K562 (cell line): ENCODE measurements around the gene DMAC2. TPM values are rescaled to one million over a fixed set of nuclear protein-coding genes. Genes with fewer than 3 reads are reported as not detected.

Experiments used
- ATAC-seq: fragments of 200-7000 bp; cut with Tn5 transposase; 3 replicates; pipeline ENCODE4 v1.9.1; 2020; ENCODE audit warnings: moderate library complexity
- BruUV-seq: library from RNA; stranded (reverse); fragments of 400-500 nt; replicated peaks from 2 replicates; lab custom pipeline; 2021; lab: Mats Ljungman, UMichigan
- CTCF ChIA-PET: fragments of 300-600 bp; formaldehyde crosslinking; extraction: SDS; loops from one replicate; lab custom pipeline; 2021; ENCODE audit warnings: low intra/inter-chr PET ratio; lab: Yijun Ruan, JAX
- POLR2A ChIA-PET: fragments of 300-600, 350-650 bp; sonication (Branson Sonifier 250); formaldehyde crosslinking; extraction: SDS; loops from one replicate; lab custom pipeline; 2021; ENCODE audit warnings: antibody characterized with exemption, inconsistent platforms; lab: Yijun Ruan, JAX
- DNase-seq, 4 experiments: peaks; one replicate each; pipeline versions ENCODE4 v3.0.0 to v3.0.0-alpha.2; 2011 to 2018; ENCODE audit warnings: low spot score in 3 of 4, mixed read lengths in 3 of 4; ENCODE audit errors: extremely low read depth in 1 of 4
- FAIRE-seq: peaks from 2 replicates; lab custom pipeline; 2011; peaks lifted over from hg19 to GRCh38; lab: Jason Lieb, UNC
- H2AFZ ChIP-seq: 2 replicates; pipeline ENCODE4 v1.6.0; 2011; ENCODE audit warnings: low read depth, low read length, control low read depth, inconsistent platforms
- H3K27ac ChIP-seq: fragments of 200-600 bp; 3 replicates; pipeline ENCODE4 v1.8.0; 2011; ENCODE audit warnings: low read depth, mild to moderate bottlenecking, control low read depth, inconsistent platforms, low read length, moderate library complexity, mixed read lengths; ENCODE audit errors: extremely low read depth
- H3K27me3 ChIP-seq, 2 experiments: fragments of 300-600 bp in 1 of 2; 2 replicates in 1 of 2; 3 replicates in 1 of 2; pipeline versions ENCODE4 v1.6.0 to v1.8.0; 2011; ENCODE audit warnings: inconsistent platforms in 2 of 2, low read length in 2 of 2, mild to moderate bottlenecking in 1 of 2, mixed read lengths in 1 of 2, moderate library complexity in 1 of 2; ENCODE audit not compliant: control insufficient read depth in 2 of 2, insufficient read depth in 2 of 2
- H3K36me3 ChIP-seq: fragments of 300-600 bp; 3 replicates; pipeline ENCODE4 v1.8.0; 2011; ENCODE audit warnings: mild to moderate bottlenecking, low read length, inconsistent platforms; ENCODE audit not compliant: control insufficient read depth, insufficient read depth
- H3K4me1 ChIP-seq, 2 experiments: fragments of 200-600 bp in 1 of 2; replicated peaks in 1 of 2; 2 replicates in 1 of 2; 3 replicates in 1 of 2; pipeline versions ENCODE4 v1.5.1 to v1.8.0; 2011; ENCODE audit warnings: inconsistent platforms in 2 of 2, low read length in 2 of 2, mild to moderate bottlenecking in 1 of 2, mixed read lengths in 1 of 2, moderate library complexity in 1 of 2; ENCODE audit not compliant: control insufficient read depth in 2 of 2, insufficient read depth in 2 of 2
- H3K4me2 ChIP-seq: 2 replicates; pipeline ENCODE4 v1.6.1; 2011; ENCODE audit warnings: low read length, control low read depth, inconsistent platforms, mixed read lengths; ENCODE audit not compliant: insufficient read depth
- H3K4me3 ChIP-seq: fragments of 200-600 bp; sonication (generic), shearing (Covaris generic); 2 replicates; pipeline ENCODE4 v1.5.1; 2016; ENCODE audit warnings: control low read depth, inconsistent platforms
- H3K79me2 ChIP-seq: fragments of 200-600 bp; 3 replicates; pipeline ENCODE4 v1.8.0; 2011; ENCODE audit warnings: low read length, inconsistent platforms; ENCODE audit not compliant: control insufficient read depth, insufficient read depth
- H3K9ac ChIP-seq, 2 experiments: 2 replicates each; pipeline versions ENCODE4 v1.6.0 to v1.6.1; 2011; ENCODE audit warnings: low read depth in 2 of 2, low read length in 2 of 2, control low read depth in 1 of 2, inconsistent platforms in 1 of 2, mild to moderate bottlenecking in 1 of 2, mixed read lengths in 1 of 2; ENCODE audit not compliant: insufficient read depth in 1 of 2
- H3K9me1 ChIP-seq: one replicate; pipeline ENCODE4 v1.6.0; 2011; ENCODE audit warnings: inconsistent platforms, mild to moderate bottlenecking, low read length, moderate library complexity; ENCODE audit not compliant: control insufficient read depth, insufficient read depth
- H3K9me3 ChIP-seq: replicated peaks from 2 replicates; pipeline ENCODE4 v1.5.1; 2011; ENCODE audit warnings: low read depth, low read length, inconsistent platforms; ENCODE audit not compliant: control insufficient read depth, insufficient read depth
- H4K20me1 ChIP-seq: replicated peaks from 2 replicates; pipeline ENCODE4 v1.6.1; 2011; ENCODE audit warnings: low read length, inconsistent platforms, mixed read lengths; ENCODE audit not compliant: control insufficient read depth, insufficient read depth
- BHLHE40 ChIP-seq: IDR thresholded peaks from 2 replicates; pipeline ENCODE4 v1.6.1; 2011; ENCODE audit warnings: low read length, improper control_type of control experiment
- E2F6 ChIP-seq, 2 experiments: IDR thresholded peaks; 2 replicates each; pipeline ENCODE4 v1.6.1; 2011; ENCODE audit warnings: borderline replicate concordance in 1 of 2, control low read depth in 1 of 2, low read depth in 1 of 2, low read length in 1 of 2, mild to moderate bottlenecking in 1 of 2, mixed read lengths in 1 of 2, moderate library complexity in 1 of 2; ENCODE audit not compliant: insufficient read depth in 1 of 2, insufficient read length in 1 of 2, poor library complexity in 1 of 2, severe bottlenecking in 1 of 2; ENCODE audit errors: extremely low read depth in 1 of 2
- POLR2H ChIP-seq: IDR thresholded peaks from 2 replicates; pipeline ENCODE4 v1.6.1; 2016; ENCODE audit warnings: missing genetic modification characterization, low read depth, mild to moderate bottlenecking, control low read depth, missing compliant biosample characterization, moderate library complexity
- SPI1 ChIP-seq: IDR thresholded peaks from 2 replicates; pipeline ENCODE4 v1.6.1; 2011; ENCODE audit warnings: low read depth, low read length, control low read depth, borderline replicate concordance
- ZBTB11 ChIP-seq, 3 experiments: fragments of 200-800 bp in 1 of 3; fragments of 250-450 bp in 1 of 3; fragments of 450-650 bp in 1 of 3; sonication (Bioruptor Pico) in 1 of 3; sonication (Bioruptor generic) in 1 of 3; formaldehyde crosslinking in 1 of 3; IDR thresholded peaks; 2 replicates each; pipeline versions ENCODE4 v1.6.1 to v1.8.0; 2016 to 2022; ENCODE audit warnings: mild to moderate bottlenecking in 2 of 3, missing genetic modification characterization in 2 of 3, missing compliant biosample characterization in 1 of 3, moderate library complexity in 1 of 3
- WGBS: fragments of 100-300 bp; shearing (Covaris generic); methylation state at CpG from one replicate; pipeline ENCODE4 v1.1.6; 2016; ENCODE audit warnings: low coverage, mixed read lengths; ENCODE audit not compliant: insufficient coverage; ENCODE audit errors: missing lambda C conversion rate; 5-methylcytosine and 5-hydroxymethylcytosine counted together
- in situ Hi-C: fragments of 300-500 bp; cut with MboI; formaldehyde crosslinking; loops from 4 replicates; pipeline ENCODE4 v1.15.0; 2018; ENCODE audit warnings: inconsistent platforms, mixed read lengths
- intact Hi-C: fragments of 100-400 bp; cut with micrococcal nuclease; formaldehyde crosslinking; loops from 2 replicates; pipeline ENCODE4 v1.14.2; 2022
- polyA plus RNA-seq, 8 experiments: library from polyadenylated mRNA; depleted of rRNA in 4 of 8; stranded (reverse) in 5 of 8; unstranded in 3 of 8; fragments of >200 nt; fragmentation: Nextera tagmentation in 2 of 8; fragmentation: Illumina TruSeq in 1 of 8; extraction: Ambion mirVana in 2 of 8; extraction: Trizol in 1 of 8; gene quantifications; 2 replicates each; pipeline versions ENCODE4 v1.2.1 to v1.2.3, GENCODE V29; 2011 to 2014; ENCODE audit warnings: inconsistent platforms in 1 of 8, missing spikeins in 1 of 8
- total RNA-seq, 7 experiments: library from RNA; depleted of rRNA in 6 of 7; stranded (reverse); fragments of >200 nt in 6 of 7; fragmentation: Illumina TruSeq in 2 of 7; extraction: Trizol in 2 of 7; gene quantifications; 2 replicates each; pipeline versions ENCODE4 v1.2.1 to v1.2.3, GENCODE V29; 2011 to 2021; ENCODE audit warnings: low replicate concordance in 1 of 7
- TF ChIP-seq, protein P1 (sequence below): fragments of 450-650 bp; IDR thresholded peaks from 2 replicates; pipeline ENCODE4 v1.6.1; 2016

Gene DMAC2
- total and polyA plus RNA-seq, 9 of the 15 experiments (the other 6 are each of a cell fraction or from before 2014, with no cell fraction given) = 12.9 to 61.2 (median 43.1) TPM

DNA sequence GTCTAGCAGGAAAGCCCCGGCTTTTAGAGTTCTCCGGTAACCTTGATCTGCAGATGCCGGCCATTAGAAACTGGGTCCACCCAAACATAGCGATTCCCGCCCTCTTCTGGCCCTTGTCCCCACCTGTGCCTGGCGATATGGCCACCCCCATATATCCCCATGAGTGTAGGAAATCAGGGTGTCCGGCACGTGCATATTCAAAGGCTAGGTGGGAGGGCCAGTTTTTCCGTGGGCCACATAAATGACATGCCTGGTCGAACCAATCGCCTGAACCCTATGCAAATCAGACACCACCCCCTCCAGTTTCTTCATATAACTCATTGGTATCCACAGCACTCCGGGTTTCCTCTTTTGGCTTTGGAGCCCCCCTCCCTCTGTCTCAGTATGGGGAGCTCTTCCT is 40.6 kb upstream of the DMAC2 start:
- FAIRE-seq = no peak
- no peaks in the 10 kb centered on the region for H3K36me3 ChIP-seq
- H3K4me2 ChIP-seq = peak overlapping the region; percentile 56; the same call in 1 of the 2 replicates
- CTCF ChIA-PET = no interaction called here
- no TSS peak for BruUV-seq
- ATAC-seq = peak; percentile 57
- H3K9ac ChIP-seq = no peak overlapping the region
- no peaks in the 10 kb centered on the region for H3K9me1 ChIP-seq
- peak overlapping the region; percentile 75 for H2AFZ ChIP-seq
- TF ChIP-seq, protein P1, sequence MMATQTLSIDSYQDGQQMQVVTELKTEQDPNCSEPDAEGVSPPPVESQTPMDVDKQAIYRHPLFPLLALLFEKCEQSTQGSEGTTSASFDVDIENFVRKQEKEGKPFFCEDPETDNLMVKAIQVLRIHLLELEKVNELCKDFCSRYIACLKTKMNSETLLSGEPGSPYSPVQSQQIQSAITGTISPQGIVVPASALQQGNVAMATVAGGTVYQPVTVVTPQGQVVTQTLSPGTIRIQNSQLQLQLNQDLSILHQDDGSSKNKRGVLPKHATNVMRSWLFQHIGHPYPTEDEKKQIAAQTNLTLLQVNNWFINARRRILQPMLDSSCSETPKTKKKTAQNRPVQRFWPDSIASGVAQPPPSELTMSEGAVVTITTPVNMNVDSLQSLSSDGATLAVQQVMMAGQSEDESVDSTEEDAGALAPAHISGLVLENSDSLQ = peak; percentile 73
- TF ChIP-seq ZBTB11 (CRISPR knock-in tag; IDR thresholded peaks at IDR 0.05) = 0 out of 6 replicates have a peak, but pooled peaks of 1 of the 3 experiments have one; percentile 8
- TF ChIP-seq SPI1 = 0 out of 2 replicates have a peak, but pooled peaks have one; percentile 11
- peak; percentile 47; the same call in 1 of the 2 replicates for TF ChIP-seq BHLHE40
- no peak for TF ChIP-seq POLR2H (tag)
- TF ChIP-seq E2F6 (IDR thresholded peaks at IDR 0.05; ENCODE audit: borderline replicate concordance in 1 of 2, extremely low read depth in 1 of 2, insufficient read depth in 1 of 2, insufficient read length in 1 of 2, low read depth in 1 of 2, low read length in 1 of 2, poor library complexity in 1 of 2, severe bottlenecking in 1 of 2) = peak in 1 of 2 experiments; percentile 55
- TF ChIP-seq, all 486 proteins: peak for 5
- DNase-seq = peak in 2 of 4 experiments; percentile 12 to 15
- Histone ChIP-seq H3K27me3 (peaks cover 6 to 23% of the 10 kb centered on the region in 2 experiments; a peak in 3 of 5 replicates), H3K4me3 (no peak overlapping the region), H4K20me1 (no peaks in the 10 kb centered on the region), H3K79me2 (no peaks in the 10 kb centered on the region), H3K9me3 (no peaks in the 10 kb centered on the region), H3K4me1 (peaks cover 0 to 7% of the 10 kb centered on the region in 2 experiments; a peak in 3 of 5 replicates), H3K27ac (no peak overlapping the region)
- WGBS = 32% methylated on average over 12 of the region's 12 CpGs
- intact Hi-C loops (no loop called here), in situ Hi-C loops (no loop called here)
- POLR2A ChIA-PET = no interaction called here
